ENCODE measurements around the gene NHSL2. TPM values are rescaled to one million over a fixed set of nuclear protein-coding genes. Genes with fewer than 3 reads are reported as not detected.

NHSL2 gene
- total and polyA plus RNA-seq, 8 donors = 7.0 to 15.3 (median 9.5) TPM

GRCh38 chrX:72041871-72042851 is 131.5 kb downstream of the NHSL2 start:
- H3K9me3 ChIP-seq = no peaks in the 10 kb centered on the region
- DNase-seq (no peak), ATAC-seq (no peak)
- no peak for TF ChIP-seq CTCF (IDR thresholded peaks at IDR 0.05)
- H3K4me1 ChIP-seq = peaks cover 0 to 6% of the 10 kb centered on the region in 2 donors
- peak overlapping the region in 1 of 2 donors; percentile 62 for H3K27ac ChIP-seq
- intact Hi-C loops (cut with DNase I) = no loop called here
- no peak overlapping the region for H3K4me3 ChIP-seq
- H3K36me3 ChIP-seq = no peaks in the 10 kb centered on the region
- H3K27me3 ChIP-seq = no peaks in the 10 kb centered on the region

DNA sequence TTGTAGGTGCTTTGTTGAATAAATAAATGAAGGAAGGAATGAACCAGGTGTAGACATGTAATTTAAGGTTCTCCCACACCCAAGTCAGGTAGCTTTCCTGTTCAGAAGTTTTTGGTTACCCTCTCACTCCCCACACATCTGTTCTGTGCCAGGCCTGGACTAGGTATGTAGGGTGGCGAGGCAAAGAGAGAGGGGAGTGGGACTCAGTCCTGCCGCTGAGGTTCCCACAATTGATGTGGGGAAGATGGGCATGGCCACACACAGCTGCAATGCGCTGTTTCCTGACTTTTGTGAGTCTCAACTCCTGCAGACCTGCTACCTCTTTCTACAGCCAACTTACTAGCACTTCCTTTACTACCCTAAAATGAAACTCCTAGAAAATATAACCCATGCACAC is 132.2 kb downstream of the NHSL2 start:
- no peak for TF ChIP-seq CTCF (IDR thresholded peaks at IDR 0.05)
- DNase-seq (no peak), ATAC-seq (no peak)
- peak overlapping the region in 1 of 2 donors; percentile 62 for H3K27ac ChIP-seq
- no peaks in the 10 kb centered on the region for H3K36me3 ChIP-seq
- no peak overlapping the region for H3K4me3 ChIP-seq
- intact Hi-C loops (cut with DNase I) = no loop called here
- H3K9me3 ChIP-seq = no peaks in the 10 kb centered on the region
- peaks cover 0 to 6% of the 10 kb centered on the region in 2 donors for H3K4me1 ChIP-seq
- H3K27me3 ChIP-seq = no peaks in the 10 kb centered on the region

DNA sequence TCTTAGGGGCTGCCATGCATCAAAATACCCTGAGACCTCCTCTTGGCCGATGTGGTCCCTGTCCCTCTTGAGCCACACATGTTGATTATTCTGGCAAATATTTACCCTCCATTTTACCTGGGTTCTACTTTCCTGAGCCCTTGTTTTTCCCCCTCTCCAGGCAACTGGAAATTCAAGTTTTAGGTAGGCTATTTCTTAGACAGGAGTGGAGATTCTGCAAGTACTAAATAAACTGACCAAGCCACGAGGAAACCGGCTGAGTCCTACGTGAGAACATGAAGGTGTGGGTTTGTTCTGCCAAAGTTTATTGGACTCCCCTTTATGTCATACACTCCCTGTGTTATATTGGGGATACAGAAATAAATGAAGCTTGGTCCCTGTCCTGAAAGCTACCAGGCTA is 133.0 kb downstream of the NHSL2 start:
- no peaks in the 10 kb centered on the region for H3K36me3 ChIP-seq
- H3K9me3 ChIP-seq = no peaks in the 10 kb centered on the region
- TF ChIP-seq CTCF (IDR thresholded peaks at IDR 0.05) = no peak
- DNase-seq (peak in 1 of 4 donors; percentile 54), ATAC-seq (peak; percentile 6)
- no peaks in the 10 kb centered on the region for H3K27me3 ChIP-seq
- no peak overlapping the region for H3K27ac ChIP-seq
- intact Hi-C loops (cut with DNase I) = no loop called here
- no peak overlapping the region for H3K4me3 ChIP-seq
- peaks cover 0 to 6% of the 10 kb centered on the region in 2 donors for H3K4me1 ChIP-seq

GRCh38 chrX:72045141-72045540 is 134.5 kb downstream of the NHSL2 start:
- no peak for TF ChIP-seq CTCF (IDR thresholded peaks at IDR 0.05)
- Histone ChIP-seq H3K9me3 (no peaks in the 10 kb centered on the region), H3K36me3 (no peaks in the 10 kb centered on the region), H3K4me3 (no peak overlapping the region), H3K27ac (no peak overlapping the region), H3K4me1 (peaks cover 0 to 6% of the 10 kb centered on the region in 2 donors), H3K27me3 (peaks cover 0 to under 1% of the 10 kb centered on the region in 2 donors)
- peak; percentile 31 for ATAC-seq
- intact Hi-C loops (cut with DNase I) = no loop called here
- DNase-seq = no peak

- Histone ChIP-seq H3K9me3 (no peaks in the 10 kb centered on the region), H3K27ac (peak overlapping the region in 1 of 2 donors; percentile 28), H3K27me3 (peaks cover 0 to 5% of the 10 kb centered on the region in 2 donors), H3K4me3 (no peak overlapping the region), H3K36me3 (no peaks in the 10 kb centered on the region), H3K4me1 (peaks cover 0 to 6% of the 10 kb centered on the region in 2 donors)
- TF ChIP-seq CTCF (IDR thresholded peaks at IDR 0.05) = no peak
- ATAC-seq = peak; percentile 79
- DNase-seq = no peak
- intact Hi-C loops (cut with DNase I) = no loop called here
These were observed 135.1 kb downstream of the NHSL2 start for GRCh38 chrX:72045552-72046277.

Measured in left lung (tissue), 10 donors.